GM21529 (cell line): ENCODE data around the gene LSG1.
A peak's percentile ranks its signal among the peaks of the same experiment; 100 is the strongest.
"Not testable (repeated sequence)": the region's sequence is repeated elsewhere in the genome, so short reads cannot be mapped to it uniquely, and the experiment has no call there.

Source experiments
- ATAC-seq: cut with Tn5 transposase; IDR thresholded peaks from one replicate; pipeline ENCODE4 v1.9.1; 2021; ENCODE audit not compliant: unreplicated experiment

Gene LSG1

DNA sequence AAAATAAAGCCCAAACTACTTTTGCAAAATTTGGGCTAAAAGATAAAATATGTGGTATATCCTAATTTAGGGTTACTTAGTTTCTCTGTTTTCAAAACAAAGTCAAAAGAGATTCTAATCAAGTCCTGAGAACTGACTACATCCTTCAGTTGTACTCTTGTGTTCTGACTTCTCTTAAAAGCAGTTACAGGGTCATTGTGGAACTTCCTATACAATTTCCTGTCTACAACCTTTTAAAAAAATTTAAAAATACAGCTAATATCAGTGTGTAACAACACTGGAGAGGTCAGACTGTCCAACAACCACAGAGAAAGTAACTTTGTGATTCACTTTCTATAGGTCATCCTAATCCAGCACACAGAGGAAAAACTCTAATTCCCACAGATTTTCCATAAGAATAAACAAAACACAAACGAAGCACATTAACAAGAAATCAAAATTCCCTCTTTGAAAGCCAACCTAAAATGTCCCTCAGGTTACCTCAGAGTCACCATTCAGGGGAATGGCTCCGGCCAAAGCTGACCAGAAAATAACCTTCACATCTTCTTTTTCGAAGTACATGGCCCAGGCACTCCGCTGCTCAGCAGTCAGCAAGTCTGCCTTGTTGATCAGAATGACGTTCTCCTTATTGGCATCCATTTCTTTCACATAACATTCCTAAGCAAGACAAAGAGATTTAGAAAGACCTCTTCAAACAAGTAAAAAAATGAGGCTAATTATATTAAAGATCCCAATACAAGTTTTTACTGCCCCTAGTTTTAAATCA lies 13.3 kb downstream of the LSG1 start:
- no peak for ATAC-seq

DNA sequence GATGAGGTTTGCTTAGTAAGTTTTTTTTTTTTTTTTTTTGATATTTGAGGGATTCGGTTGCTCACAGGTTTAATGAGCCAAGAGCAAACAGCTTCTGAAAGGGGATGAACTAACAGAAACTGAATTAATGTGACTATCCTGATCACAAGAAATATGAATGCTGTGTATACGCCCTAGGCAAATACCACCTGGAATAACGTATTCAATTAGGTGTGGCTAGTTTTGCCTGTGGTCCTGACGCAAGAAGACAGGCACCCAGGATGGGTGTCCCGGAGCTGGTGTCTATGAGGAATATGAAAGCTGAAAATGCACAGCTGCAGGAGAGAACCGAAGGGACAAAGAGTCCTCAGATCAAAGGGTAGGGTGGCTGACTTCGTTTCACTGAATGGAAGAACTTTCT lies 14.6 kb downstream of the LSG1 start:
- ATAC-seq: no peak

DNA sequence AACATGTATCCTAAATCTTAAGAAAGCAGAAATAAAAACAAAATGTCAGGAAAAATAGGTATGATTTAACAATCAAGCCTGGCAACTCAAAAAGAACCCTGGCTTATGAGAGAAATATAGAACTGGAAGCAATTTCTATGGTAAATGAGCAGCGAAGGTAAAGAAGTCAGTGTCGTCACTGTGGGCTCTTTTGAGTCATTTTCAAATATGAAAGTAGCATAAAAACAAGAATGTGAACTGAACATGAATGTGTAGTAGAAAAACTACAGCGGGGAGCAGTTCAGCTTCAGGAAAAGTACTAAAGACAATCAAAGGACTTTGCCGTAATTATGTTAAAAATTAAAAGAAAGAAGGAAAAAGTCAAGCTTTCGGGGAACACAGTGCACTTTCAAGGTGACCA lies 17.5 kb downstream of the LSG1 start:
- peak; percentile 79 for ATAC-seq

DNA sequence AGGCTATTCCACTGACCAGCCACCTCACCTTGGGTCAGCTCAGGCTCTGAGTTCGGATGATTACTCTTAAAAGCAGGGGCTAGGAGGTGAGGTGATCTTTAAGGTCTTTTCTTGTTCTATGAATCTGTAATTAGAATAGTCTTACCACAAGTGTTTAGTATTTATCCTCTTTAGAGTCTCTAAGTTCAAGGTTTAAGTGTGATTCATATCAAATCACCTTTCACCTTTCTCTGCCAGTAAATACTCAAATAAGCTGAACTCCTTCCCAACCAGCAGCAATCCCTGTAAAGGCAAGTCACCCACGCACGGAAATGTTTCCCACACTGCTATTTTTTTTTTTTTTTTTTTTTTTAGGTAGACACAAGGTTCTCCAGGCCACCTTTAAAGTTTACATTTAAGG lies 24.2 kb downstream of the LSG1 start:
- no peak for ATAC-seq

DNA sequence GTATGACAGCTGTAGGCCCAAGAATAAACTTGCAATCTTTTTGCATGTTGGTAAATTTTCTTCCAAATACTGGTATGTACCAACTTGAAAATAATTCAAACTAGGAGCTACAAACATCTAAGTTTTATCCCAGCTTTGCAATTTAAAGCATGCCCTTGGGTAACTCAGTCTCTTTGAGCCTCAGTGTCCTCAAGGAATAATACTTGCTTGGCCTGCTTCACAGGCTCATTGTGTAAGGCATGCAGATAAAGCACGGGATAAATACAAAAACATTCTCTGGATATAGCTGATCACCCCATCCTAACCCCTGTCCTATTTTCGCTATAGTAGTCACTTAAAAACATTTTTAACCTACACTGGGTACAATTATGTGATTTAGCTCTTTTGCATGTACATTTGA lies 29.2 kb downstream of the LSG1 start:
- no peak for ATAC-seq

DNA sequence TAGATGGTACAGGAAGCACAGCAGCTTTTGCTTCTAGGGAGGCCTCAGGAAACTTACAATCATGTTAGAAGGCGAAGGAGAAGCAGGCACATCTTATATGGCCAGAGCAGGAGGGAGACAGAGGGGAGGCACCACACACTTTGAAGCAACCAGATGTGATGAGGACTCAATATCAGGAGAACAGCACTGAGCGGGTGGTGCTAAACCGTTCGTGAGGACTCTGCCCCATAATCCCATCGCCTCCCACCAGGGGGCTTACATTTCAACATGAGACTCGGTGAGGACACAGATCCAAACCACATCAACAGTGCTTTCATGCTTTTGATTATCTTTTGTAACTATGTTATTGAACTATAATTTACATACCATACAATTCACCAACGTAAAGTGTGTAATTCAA lies 31.2 kb downstream of the LSG1 start:
- ATAC-seq: no peak

DNA sequence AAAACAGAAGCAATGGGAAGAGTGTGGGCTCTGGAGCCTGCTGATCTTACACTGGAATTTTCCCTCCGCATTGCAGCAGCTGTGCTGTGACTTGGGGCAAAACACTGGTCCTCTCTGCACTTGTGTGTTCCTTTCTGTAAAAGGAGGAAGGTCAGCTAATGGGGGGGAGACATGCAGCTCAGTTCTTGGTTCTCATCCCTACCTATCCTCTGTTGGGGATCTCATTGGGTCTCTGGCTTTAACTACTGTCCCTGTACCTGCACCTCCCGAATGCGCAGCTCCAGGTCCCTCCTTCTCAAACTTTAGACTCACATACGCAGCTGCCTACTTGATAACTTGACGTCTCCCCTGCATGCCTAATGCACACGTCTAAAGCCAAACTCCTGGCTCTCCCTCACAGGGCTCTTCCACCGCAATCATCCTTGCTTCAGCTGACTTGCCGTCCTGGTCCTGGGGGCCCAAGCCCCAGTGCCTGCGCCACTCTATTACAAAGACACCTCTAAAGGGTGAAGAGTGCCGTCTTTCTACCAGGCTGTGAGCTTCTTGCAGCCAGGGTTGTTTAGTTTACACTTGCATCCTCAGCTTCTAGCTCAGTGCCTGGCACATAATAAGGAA lies 32.9 kb downstream of the LSG1 start:
- no peak for ATAC-seq

DNA sequence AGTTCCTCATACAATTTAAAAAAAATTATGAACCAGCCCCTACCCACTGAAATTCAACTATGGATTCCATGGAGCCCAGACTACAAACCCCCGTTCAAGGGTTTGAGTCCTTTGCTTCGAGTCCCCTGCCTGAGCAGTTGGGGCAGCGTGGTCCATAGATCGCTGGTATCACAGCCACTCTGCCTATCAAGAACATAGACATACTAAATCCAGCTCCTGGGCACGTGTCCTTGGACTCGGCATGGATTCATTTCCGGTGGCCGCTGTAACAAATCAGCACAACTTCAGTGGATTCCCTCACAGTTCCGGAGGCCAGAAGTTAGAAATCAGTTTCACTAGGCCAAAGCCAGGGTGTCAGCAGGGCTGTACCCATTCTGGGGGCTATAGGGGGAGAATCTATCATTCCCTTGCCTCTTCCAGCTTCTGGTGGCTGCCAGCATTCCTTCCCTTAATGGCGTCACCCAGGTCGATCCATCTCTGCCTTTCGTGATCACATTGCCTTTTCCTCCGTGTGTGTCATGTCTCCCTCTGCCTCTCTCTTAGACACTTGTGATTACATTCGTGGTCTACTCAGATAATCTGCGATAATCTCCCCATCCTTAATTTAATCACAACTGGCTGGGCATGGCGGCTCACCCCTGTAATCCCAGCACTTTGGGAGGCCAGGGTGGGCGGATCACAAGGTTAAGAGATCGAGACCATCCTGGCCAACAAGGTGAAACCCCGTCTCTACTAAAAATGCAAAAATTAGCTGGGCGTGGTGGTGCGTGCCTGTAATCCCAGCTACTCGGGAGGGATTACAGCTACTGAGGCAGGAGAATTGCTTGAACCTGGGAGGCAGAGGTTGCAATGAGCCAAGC lies 34.2 kb downstream of the LSG1 start:
- ATAC-seq: no peak

DNA sequence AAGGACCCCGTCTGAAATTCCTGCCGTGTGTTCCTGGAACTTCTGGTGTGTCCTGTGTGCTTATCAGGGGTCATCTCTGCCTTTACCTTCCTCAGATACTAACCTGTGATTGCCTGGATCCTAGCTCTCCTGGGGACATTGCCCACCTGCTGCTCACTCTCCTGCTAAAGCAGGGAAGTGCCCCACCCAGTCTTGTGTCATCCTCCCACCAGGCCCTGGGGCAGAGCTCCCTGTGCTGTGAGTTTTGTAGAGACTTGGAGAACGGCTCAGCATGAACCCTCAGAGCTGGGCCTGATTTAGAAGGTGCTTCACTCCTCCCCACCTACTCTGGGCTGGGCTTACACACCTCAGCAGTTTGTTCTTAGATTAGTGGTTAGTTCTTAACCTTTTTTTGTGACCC lies 34.9 kb downstream of the LSG1 start:
- ATAC-seq: no peak

DNA sequence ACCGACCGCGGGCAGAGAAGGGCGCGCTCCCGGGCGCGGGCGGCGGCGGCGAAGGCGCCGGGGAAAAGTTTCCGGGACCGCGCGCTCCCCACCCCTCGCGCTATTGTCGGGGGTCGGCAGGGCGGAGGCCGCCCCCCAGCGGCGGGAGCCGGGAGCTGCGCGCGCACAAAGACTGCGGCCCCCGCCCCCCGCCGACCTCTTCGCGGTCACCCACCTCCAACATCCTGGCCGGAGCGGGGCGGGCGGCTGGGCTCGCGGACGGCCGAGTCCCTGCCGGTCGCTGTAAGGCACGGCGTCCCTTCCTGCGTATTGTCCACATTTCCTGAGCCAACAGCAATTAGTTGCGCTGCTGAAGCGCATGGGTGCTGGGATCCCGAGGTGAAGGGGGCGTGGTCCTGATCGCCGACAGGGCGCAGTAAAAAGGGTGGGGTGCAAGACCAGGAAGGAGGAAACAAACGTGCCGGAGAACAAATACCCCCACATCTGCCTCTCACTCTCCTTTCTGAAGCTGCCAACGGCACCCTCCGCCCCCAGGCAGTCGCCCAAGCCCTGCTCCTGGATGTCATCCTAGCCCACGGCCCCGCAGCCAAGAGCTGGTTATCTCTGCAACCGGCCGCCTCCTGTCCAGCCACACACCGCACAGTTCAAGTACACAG lies 38.5 kb downstream of the LSG1 start, which contains the start of gene TMEM44:
Gene TMEM44 (minus strand): TSS at position 71 of the 656 bp plus-strand sequence. CDS start 204 bp downstream, outside the sequence.
- ATAC-seq: peak; percentile 84

DNA sequence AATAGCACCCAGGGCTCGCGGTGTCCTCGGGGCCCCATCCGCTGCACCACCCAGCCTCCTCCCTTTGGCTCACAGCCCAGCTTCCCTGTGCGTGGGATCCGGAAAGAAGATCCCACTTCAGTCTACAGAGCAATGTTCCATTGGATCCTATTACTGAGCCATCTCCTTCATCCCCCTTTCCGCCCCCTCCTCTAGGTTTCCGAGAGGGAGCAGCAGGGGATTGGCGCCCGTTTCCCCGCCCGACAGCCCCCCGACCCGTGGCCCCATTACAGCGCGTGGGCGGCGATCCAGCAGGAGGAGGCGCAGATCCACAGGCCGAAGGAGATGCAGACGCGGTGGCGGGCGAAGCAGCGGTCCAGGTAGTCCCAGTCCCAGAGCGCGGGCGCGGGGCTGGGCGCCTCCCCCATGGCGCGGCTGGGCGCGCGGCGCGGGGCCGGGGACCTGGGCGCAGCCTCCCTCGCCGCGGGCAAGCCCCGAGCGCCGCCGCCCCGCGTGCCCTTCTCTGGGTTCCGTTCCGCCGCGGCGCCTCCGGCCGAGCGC lies 39.1 kb downstream of the LSG1 start:
- ATAC-seq: peak; percentile 60

DNA sequence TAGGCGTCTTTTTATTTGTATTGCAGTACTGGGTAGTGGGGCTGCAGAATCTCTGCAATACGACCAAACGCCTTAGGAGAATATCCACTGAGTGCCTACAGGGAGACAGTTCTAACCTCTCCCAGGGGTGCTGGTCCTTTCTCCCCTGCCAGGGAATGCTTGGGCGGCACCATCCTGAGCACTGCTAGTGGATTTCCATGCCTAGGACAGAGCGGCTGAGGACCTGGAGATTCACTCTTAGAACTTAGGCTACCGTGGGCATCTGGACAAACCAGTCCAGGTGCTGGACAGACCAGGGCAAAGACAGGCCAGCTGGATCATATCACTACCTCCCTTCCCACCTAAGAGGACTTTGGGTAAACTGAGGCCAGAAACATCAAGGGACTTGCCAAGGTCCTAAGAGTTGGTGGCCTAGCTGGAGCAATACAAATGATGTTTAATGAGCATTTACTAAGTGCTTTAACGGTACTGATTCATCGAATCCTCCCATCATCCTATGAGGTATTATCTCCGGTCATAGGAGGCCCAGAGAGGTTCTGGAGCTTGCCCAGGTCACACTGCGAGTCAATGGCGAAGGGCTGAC lies 39.7 kb downstream of the LSG1 start:
- ATAC-seq: no peak

DNA sequence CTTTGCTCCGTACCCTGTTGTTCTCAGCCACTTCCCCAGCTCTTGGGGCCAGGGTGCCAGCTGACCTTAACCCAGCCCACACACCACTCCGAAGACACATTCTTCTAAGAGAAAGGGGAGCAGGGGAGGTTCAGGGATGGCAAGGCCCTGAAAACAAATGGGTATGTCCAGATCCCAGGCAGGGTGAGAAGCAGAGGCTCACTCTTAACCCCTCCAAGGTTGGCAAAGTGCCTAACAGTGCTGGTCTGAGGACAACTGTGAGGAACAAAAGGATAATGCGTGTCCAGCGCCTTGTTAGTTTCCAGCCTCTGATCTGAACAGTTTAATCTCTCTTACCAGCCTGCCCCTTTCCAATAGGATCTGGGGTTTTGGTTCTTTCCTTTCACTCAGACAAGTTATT lies 40.3 kb downstream of the LSG1 start:
- ATAC-seq: no peak

DNA sequence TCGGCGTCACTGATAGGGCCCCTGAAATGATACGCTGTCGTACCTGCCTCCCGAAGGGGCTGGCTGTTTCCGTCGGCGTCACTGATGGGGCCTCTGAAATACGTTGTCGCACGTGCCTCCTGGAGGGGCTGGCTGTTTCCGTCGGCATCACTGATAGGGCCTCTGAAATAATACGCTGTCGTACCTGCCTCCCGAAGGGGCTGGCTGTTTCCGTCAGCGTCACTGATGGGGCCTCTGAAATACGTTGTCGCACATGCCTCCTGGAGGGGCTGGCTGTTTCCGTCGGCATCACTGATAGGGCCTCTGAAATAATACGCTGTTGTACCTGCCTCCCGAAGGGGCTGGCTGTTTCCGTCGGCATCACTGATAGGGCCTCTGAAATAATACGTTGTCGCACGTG lies 41.3 kb downstream of the LSG1 start:
- not testable (repeated sequence) for ATAC-seq

DNA sequence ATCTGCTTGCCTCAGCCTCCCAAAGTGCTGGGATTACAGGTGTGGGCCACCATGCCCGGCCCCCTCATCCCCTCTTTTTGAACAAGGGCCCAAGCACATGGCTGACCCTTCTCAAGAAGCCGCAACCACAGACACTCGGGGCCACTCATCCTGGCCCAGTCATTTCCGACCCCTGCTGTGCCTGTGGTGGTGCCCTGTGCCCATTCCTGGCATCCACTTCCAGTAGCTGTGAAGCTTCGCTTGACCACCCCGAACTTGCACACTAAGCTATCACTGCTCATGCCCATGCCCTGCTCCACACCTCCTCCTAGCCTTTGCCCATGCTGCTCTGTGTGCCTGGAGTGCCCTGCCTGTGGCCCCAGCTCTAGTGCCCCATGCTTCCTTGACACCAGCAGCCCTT lies 47.0 kb downstream of the LSG1 start:
- ATAC-seq: no peak

DNA sequence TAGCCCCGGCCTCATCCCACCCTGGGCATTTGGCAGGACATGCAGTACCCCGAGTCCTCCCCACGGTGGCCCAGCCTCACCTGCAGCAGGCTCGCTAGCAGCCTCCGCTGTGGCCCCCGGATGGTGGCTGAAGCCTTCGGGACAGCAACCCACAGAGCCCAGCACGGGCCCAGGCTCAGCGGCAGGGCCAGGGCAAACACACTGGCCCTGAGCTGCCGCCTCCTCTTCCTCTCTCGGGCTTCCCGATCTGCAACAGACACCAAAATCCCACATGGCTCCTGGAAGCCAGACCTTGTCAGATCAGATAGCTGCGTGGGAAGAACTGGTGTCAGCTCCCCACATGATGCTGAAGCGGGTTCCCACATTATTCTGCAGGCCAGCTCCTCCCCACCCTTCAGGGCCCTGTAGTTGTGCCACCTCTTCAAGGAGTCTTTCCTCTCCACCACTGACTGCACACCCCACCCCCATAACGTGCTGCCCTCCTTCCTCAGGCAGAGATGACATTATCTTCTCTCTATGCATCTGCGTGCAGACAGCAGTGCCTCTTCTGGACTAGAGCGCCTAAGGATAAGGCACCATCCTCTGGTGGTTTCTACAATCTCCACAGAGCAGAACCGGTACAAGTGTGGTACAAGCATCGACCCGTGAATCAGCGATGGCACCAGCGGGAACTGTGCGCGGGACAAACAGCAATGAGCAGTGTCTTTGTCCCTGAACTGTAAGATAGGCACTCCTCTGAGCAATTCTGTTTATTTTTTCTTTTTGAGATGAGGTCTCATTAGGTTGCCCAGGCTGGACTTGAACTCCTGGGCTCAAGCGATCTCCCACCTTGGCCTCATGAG lies 48.3 kb downstream of the LSG1 start:
- ATAC-seq: no peak

DNA sequence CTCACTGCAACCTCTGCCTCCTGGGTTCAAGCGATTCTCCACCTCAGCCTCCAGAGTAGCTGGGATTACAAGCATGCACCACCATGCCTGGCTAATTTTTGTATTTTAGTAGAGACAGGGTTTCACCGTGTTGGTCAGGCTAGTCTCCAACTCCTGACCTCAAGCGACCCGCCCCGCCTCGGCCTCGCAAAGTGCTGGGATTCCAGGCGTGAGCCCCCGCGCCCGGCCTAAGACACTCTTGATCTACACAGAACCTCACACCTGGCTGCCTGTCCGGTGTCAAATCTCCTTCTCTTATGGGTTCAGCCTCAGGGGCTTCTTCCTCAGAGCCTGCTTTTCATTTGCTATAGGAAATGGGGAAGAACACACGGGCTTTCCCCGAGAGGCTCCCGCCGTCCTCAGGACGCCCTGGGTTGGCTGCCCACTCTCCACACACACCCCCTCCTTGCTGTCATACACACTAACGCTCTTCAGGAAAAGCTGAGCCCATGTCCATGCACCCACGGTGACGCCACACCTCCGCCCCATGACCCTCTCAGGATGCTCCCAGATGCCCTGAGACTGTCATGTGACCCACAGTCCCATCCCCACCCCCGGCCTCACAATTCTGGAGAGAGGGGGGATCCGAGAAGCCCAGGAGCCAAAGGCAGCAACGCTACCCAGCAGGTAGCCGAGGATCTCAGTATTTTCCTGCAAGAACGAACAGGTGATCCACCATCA lies 49.2 kb downstream of the LSG1 start:
- ATAC-seq: no peak

DNA sequence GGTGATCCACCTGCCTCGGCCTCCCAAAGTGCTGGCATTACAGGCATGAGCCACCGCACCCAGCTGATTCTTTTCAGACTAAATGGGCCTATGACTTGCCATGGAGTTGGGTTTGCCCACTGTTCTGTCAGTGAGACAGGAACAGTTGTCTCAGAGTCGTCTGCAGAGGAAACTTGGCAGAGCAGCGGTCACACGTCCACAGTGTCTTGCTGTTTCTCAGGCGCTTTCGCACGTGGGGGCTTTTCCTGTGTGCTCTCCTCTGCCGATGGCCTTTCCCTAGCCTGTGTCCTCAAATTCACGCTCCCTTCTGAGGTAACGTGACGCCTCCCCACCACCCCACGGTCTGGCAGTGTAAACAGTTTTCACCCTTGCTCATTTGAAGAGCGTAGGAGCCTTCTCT lies 50.0 kb downstream of the LSG1 start:
- no peak for ATAC-seq

DNA sequence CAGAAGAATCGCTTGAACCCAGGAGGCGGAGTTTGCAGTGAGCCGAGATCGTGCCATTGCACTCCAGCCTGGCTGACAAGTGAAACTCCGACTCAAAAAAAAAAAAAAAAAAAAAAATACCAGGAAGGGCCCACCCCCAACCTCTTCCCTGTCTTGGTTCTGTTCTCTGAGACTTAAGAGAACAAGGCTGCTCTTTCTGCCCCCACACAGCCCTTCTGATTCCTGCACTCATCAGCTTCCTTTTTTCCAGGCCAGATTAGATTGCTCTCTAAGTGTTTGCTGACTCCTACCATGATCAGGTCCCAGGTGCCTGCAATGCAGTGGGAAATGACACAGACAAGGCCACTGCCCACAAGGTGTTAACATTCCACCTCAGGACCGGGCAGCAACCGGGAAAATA lies 51.8 kb downstream of the LSG1 start:
- no peak for ATAC-seq
